ENCODE results near the gene INTS2.

DNA sequence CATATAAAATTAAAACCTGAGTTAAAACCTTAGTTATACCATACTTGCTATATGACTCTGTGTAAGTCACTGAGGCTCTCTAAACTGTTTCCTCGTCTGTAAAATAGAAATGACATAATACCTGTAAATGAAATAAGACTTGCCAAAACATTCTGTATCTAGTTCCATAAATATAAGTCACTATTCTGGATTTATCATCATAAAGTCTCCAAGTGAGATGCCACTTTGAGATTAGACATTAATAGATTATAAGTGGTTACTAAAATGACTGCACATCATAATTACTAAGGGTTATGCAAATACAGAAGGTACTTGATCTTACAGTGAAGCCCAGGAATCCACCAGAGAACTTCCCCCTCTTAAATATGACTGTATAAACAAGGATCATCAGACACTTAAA is 52.5 kb downstream of the INTS2 start:
- TF ChIP-seq, protein P1, sequence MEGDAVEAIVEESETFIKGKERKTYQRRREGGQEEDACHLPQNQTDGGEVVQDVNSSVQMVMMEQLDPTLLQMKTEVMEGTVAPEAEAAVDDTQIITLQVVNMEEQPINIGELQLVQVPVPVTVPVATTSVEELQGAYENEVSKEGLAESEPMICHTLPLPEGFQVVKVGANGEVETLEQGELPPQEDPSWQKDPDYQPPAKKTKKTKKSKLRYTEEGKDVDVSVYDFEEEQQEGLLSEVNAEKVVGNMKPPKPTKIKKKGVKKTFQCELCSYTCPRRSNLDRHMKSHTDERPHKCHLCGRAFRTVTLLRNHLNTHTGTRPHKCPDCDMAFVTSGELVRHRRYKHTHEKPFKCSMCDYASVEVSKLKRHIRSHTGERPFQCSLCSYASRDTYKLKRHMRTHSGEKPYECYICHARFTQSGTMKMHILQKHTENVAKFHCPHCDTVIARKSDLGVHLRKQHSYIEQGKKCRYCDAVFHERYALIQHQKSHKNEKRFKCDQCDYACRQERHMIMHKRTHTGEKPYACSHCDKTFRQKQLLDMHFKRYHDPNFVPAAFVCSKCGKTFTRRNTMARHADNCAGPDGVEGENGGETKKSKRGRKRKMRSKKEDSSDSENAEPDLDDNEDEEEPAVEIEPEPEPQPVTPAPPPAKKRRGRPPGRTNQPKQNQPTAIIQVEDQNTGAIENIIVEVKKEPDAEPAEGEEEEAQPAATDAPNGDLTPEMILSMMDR (conservative IDR thresholded peaks at IDR 0.05; ENCODE audit: low read depth, low read length), result no peak
- no peak for TF ChIP-seq EZH2 (IDR thresholded peaks at IDR 0.05; ENCODE audit: low read length, unreplicated experiment)
- no peak for TF ChIP-seq EZH2phosphoT487 (IDR thresholded peaks at IDR 0.05; ENCODE audit: borderline replicate concordance, low read length)
